SU-DHL-6 (cell line): ENCODE data around the gene PLEK2.
"Not testable (repeated sequence)": the region's sequence is repeated elsewhere in the genome, so short reads cannot be mapped to it uniquely, and the experiment has no call there.

Experiments
- H2AFZ ChIP-seq: fragments of 200-600 bp; sonication (generic); 2 replicates; pipeline ENCODE4 v1.6.1; 2014; ENCODE audit warnings: low read depth, mild to moderate bottlenecking, moderate library complexity, mixed read lengths, antibody characterized with exemption, low read length; ENCODE audit not compliant: severe bottlenecking
- H3F3A ChIP-seq: fragments of 200-600 bp; shearing (Covaris generic); 2 replicates; pipeline ENCODE4 v1.6.0; 2016; ENCODE audit warnings: antibody characterized with exemption, mild to moderate bottlenecking; ENCODE audit not compliant: insufficient read depth
- H3K27ac ChIP-seq: fragments of 200-600 bp; sonication (generic); 2 replicates; pipeline ENCODE4 v1.5.1; 2016; ENCODE audit warnings: low read depth, mild to moderate bottlenecking, low read length, moderate library complexity, mixed read lengths
- H3K27me3 ChIP-seq: fragments of 200-600 bp; sonication (generic), shearing (Covaris generic); 2 replicates; pipeline ENCODE4 v1.6.0; 2014; ENCODE audit warnings: mild to moderate bottlenecking, low read length
- H3K36me3 ChIP-seq: fragments of 200-600 bp; sonication (generic); 2 replicates; pipeline ENCODE4 v1.6.1; 2014; ENCODE audit warnings: mild to moderate bottlenecking, low read length, mixed read lengths
- H3K4me2 ChIP-seq: fragments of 300-600, 200-600 bp; shearing (Covaris generic), sonication (generic); 2 replicates; pipeline ENCODE4 v1.6.0; 2014; ENCODE audit warnings: low read length, low read depth, mild to moderate bottlenecking; ENCODE audit not compliant: poor library complexity, severe bottlenecking
- H3K4me3 ChIP-seq: fragments of 200-600 bp; sonication (generic); 2 replicates; pipeline ENCODE4 v1.5.1; 2014; ENCODE audit warnings: antibody characterized with exemption, low read length, mild to moderate bottlenecking, mixed read lengths; ENCODE audit not compliant: insufficient read depth, poor library complexity, severe bottlenecking
- H3K79me2 ChIP-seq: fragments of 200-600 bp; sonication (generic); 2 replicates; pipeline ENCODE4 v1.6.1; 2014; ENCODE audit warnings: mild to moderate bottlenecking, low read length, moderate library complexity; ENCODE audit not compliant: insufficient read depth
- H3K9ac ChIP-seq: fragments of 200-600 bp; sonication (generic); 2 replicates; pipeline ENCODE4 v1.7.0; 2014; ENCODE audit warnings: mild to moderate bottlenecking, low read length
- H3K9me2 ChIP-seq: fragments of 200-600 bp; sonication (generic); replicated peaks from 2 replicates; pipeline ENCODE4 v1.6.1; 2014; ENCODE audit warnings: low read length; ENCODE audit not compliant: insufficient read depth
- H3K9me3 ChIP-seq: fragments of 200-600 bp; sonication (generic); 2 replicates; pipeline ENCODE4 v1.6.1; 2014; ENCODE audit warnings: low read length, mixed read lengths; ENCODE audit not compliant: insufficient read depth
- H4K20me1 ChIP-seq: fragments of 200-600 bp; sonication (generic); 2 replicates; pipeline ENCODE4 v1.6.1; 2014; ENCODE audit warnings: low read depth, mild to moderate bottlenecking, antibody characterized with exemption, low read length, moderate library complexity, mixed read lengths
- CTCF ChIP-seq: fragments of 200-600 bp; sonication (generic); IDR thresholded peaks from one replicate; pipeline ENCODE4 v1.5.1; 2017; ENCODE audit warnings: antibody characterized with exemption, mild to moderate bottlenecking, low read length, moderate library complexity; ENCODE audit not compliant: insufficient read depth, poor library complexity, severe bottlenecking
- EZH2phosphoT487 ChIP-seq: fragments of 200-600 bp; sonication (generic), shearing (Covaris generic); conservative IDR thresholded peaks from 2 replicates; pipeline ENCODE4 v1.6.1; 2018; ENCODE audit warnings: mild to moderate bottlenecking, antibody characterized with exemption, low read length, moderate library complexity, mixed read lengths

PLEK2 gene

GRCh38 chr14:67457782-67458181 is 45.8 kb upstream of the PLEK2 start:
- H3K36me3 ChIP-seq: no peaks in the 10 kb centered on the region
- no peaks in the 10 kb centered on the region for H3K79me2 ChIP-seq
- TF ChIP-seq EZH2phosphoT487: no peak
- no peak for TF ChIP-seq CTCF
- no peak overlapping the region for H2AFZ ChIP-seq
- no peaks in the 10 kb centered on the region for H3F3A ChIP-seq
- peaks cover 4% of the 10 kb centered on the region; the same call in 1 of the 2 replicates for H3K9me3 ChIP-seq
- H3K9ac ChIP-seq: no peak overlapping the region
- H3K4me2 ChIP-seq: no peak overlapping the region
- H3K9me2 ChIP-seq: no peaks in the 10 kb centered on the region
- no peak overlapping the region for H3K4me3 ChIP-seq
- H4K20me1 ChIP-seq: no peaks in the 10 kb centered on the region
- no peaks in the 10 kb centered on the region for H3K27me3 ChIP-seq
- no peak overlapping the region for H3K27ac ChIP-seq

- no peak overlapping the region for H3K9ac ChIP-seq
- no peak overlapping the region for H2AFZ ChIP-seq
- TF ChIP-seq CTCF: no peak
- TF ChIP-seq EZH2phosphoT487: no peak
- no peaks in the 10 kb centered on the region for H3K27me3 ChIP-seq
- H3K4me2 ChIP-seq: no peak overlapping the region
- no peak overlapping the region for H3K27ac ChIP-seq
- peaks cover 4% of the 10 kb centered on the region; the same call in 1 of the 2 replicates for H3K9me3 ChIP-seq
- H3K79me2 ChIP-seq: no peaks in the 10 kb centered on the region
- no peaks in the 10 kb centered on the region for H3K36me3 ChIP-seq
- H3K9me2 ChIP-seq: no peaks in the 10 kb centered on the region
- no peak overlapping the region for H3K4me3 ChIP-seq
- H3F3A ChIP-seq: no peaks in the 10 kb centered on the region
- no peaks in the 10 kb centered on the region for H4K20me1 ChIP-seq
These were observed 44.8 kb upstream of the PLEK2 start for GRCh38 chr14:67456732-67457131.

- no peak for TF ChIP-seq EZH2phosphoT487
- no peak for TF ChIP-seq CTCF
- H3K4me3 ChIP-seq: no peak overlapping the region
- H2AFZ ChIP-seq: no peak overlapping the region
- no peak overlapping the region for H3K9ac ChIP-seq
- H3K9me2 ChIP-seq: no peaks in the 10 kb centered on the region
- H3K9me3 ChIP-seq: peaks cover 4% of the 10 kb centered on the region; the same call in 1 of the 2 replicates
- H4K20me1 ChIP-seq: no peaks in the 10 kb centered on the region
- H3K27me3 ChIP-seq: no peaks in the 10 kb centered on the region
- no peaks in the 10 kb centered on the region for H3F3A ChIP-seq
- no peaks in the 10 kb centered on the region for H3K36me3 ChIP-seq
- no peak overlapping the region for H3K4me2 ChIP-seq
- no peaks in the 10 kb centered on the region for H3K79me2 ChIP-seq
- no peak overlapping the region for H3K27ac ChIP-seq
These were observed 41.8 kb upstream of the PLEK2 start for GRCh38 chr14:67453575-67454300.

GRCh38 chr14:67451667-67452066 is 39.7 kb upstream of the PLEK2 start:
- not testable (repeated sequence) for H3K9me2 ChIP-seq, H3K9me3 ChIP-seq, H2AFZ ChIP-seq, H3F3A ChIP-seq, H4K20me1 ChIP-seq, H3K4me3 ChIP-seq, H3K4me2 ChIP-seq, H3K79me2 ChIP-seq, H3K27ac ChIP-seq, H3K36me3 ChIP-seq, H3K9ac ChIP-seq, H3K27me3 ChIP-seq
